Stimulated activated CD4-positive, alpha-beta T cell treated with anti-CD3 and anti-CD28 coated beads, TNF-alpha, amount 100 ng/mL, for 1 hour (primary cell): ENCODE measurements around the gene DMRT3.

Experiments used
- DNase-seq, 3 donors: peaks; one replicate each; pipeline ENCODE4 v3.0.0-alpha.2; 2020; ENCODE audit warnings: low read depth in 3 of 3, low spot score in 1 of 3

Gene DMRT3

GRCh38 chr9:970151-970996 is 6.1 kb upstream of the DMRT3 start:
- no peak for DNase-seq

GRCh38 chr9:971901-972500 is 4.5 kb upstream of the DMRT3 start:
- DNase-seq, result no peak

DNA sequence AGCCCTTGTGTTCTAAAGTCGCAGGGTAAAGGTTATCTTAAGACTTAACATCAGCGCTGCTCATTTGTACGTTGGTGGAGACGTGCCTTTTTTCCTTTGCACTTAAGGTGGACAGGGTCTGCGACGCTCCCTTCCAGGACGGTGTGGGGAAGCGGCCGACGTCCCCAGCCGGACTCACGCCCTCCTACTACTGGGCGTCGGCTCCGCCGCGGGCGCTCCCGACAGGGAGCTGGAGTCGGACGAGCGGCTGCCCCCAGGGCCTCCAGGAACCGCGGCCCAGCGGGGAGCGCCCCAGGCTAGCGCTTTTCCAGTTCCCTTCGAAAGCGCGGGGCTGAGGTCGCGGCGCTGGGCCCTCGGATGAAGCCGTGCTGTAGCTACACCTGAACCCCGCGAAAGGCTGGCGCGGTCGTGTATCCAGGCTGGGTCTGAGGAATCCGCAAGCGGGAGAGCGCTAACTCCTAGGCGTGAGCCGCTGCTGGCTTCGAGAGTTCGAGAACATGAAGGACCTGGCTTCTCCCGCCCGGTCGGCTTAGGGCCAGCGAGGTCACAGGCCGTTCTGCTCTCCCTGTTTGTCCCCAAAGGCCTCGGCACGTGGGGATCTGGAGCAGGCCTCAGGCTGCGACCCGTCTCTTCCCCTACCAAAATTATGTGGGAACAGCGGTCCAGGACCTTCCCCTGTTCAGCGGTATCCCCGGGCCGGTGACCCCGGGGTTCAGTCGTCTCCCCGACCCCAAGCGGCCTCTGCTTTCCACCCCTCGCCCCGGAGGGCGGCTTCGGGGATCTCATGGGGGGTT is 3.8 kb upstream of the DMRT3 start:
- no peak for DNase-seq

GRCh38 chr9:973295-973834 is 3.1 kb upstream of the DMRT3 start:
- DNase-seq, result no peak

- DNase-seq, result no peak
These were observed 2.1 kb upstream of the DMRT3 start for GRCh38 chr9:974031-974995.

GRCh38 chr9:974996-975739 is 1.3 kb upstream of the DMRT3 start:
- DNase-seq, result no peak

DNA sequence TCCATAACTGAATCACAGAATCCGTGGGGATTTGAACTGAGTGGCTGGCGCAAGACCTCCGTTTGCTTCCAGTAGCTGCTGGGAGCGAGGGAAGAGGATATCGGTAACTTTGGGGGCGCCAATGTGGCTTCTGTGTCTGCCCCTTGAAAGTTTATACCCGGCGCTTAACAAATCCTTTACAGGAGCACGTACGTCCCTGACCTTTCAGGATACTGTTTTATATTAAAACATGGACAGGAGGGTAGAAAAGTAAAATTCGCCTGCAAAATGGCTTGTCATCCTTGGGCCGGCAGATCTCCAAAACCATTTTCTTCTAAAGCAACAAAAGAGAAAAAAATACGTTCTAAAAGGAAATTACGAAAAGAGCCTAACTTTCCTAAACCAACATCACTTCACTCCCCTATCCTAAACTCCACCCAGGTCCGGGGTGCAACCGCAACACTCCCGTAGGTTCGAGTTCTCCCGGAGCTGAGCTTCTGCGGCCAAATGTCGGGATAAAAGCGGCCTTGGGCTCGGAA is 656 bp upstream of the DMRT3 start:
- no peak for DNase-seq

DNA sequence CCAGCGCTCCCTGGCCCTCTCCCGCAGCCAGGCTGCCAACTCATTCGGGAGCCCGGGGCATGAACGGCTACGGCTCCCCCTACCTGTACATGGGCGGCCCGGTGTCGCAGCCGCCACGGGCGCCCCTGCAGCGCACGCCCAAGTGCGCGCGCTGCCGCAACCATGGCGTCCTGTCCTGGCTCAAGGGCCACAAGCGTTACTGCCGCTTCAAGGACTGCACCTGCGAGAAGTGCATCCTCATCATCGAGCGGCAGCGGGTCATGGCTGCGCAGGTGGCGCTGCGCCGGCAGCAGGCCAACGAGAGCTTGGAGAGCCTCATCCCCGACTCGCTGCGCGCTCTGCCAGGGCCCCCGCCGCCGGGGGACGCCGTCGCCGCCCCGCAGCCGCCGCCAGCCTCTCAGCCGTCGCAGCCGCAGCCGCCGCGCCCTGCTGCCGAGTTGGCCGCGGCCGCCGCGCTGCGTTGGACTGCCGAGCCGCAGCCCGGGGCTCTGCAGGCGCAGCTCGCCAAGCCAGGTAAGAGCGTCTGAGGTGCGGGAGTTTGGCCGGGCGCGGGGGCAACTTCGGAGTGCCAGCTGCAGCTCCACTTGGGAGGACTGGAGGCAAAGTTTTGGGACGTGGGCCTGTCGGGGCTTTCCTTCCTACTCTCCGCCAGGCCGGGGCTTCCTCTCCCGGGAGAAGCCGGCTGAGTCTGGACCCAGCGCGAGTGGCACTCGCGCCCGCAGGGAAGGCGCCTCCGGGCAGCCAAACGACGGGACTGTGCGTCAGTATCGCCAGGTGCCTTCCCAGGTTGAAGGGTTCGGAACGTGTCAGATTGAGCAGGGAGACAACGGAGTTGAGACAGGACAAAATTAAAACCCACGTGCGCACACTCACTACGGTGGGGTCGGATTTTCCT is 735 bp downstream of the DMRT3 start:
- no peak for DNase-seq

DNA sequence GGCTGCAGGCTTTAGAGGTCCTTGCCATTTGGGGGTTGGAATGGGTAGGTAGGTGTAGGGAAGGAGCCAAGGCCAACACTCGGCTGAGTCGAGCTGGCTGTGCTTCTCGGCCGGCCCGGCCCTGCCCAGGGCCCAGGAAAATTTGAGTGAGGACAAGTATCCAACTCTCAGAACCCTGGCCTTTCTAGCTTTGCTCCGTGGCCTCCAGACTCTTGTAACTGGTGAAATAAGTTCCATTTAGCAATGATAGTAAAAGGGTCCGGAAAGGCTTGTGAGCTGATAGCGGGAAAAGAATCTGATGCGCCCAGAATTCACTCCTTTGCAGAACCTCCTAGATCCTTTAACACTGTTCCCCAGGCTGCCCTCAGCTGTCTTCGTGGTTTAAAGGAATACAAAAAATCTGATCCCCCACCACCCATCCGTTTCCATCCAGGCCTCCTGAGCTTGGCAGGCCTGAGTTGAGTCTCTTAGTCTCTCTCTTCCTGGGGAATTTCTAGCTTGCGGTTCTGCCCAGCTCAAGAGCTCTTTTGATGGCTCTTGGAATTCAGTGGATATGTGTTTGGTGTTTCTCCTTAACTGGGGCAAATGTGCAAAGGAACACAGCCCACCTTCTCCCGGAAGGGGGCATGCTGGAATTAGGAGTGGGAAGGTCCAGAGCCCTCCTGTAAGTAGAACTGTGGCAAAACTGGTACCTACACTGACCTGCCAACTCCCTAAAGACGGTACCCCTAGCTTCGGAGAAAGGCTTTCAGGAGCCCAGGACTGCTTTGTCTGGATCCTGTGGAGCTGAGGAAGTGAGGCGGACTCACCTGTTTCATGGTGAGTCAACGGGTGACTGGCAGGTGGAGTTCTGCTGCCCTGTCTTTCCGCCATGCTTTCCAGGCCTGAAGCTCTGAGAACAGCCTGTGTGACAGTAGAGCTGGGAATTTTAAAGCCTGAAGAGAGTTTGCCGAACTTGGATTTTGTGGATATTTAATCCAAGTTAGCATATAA is 1.7 kb downstream of the DMRT3 start:
- no peak for DNase-seq

GRCh38 chr9:979983-980382 is 3.5 kb downstream of the DMRT3 start:
- DNase-seq, result no peak

DNA sequence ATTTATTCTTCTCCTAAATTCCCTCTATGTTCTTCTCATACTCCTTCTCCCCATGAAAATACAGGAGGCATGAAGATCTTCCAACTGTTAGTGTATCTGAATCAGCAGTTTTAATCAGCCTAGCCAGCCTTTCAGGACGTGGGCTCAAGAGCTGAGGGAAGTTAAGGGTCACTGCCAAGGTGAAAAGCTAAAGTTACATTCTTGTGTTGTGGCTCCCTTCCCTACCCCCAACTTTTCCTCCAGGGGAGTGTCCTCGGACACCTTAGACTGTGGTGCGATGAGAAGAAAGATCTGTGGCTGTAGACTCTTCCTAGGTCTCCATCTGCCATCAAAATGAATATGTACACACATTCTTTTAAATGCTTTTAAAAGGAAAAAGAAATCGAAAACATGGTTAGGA is 4.2 kb downstream of the DMRT3 start:
- no peak for DNase-seq

DNA sequence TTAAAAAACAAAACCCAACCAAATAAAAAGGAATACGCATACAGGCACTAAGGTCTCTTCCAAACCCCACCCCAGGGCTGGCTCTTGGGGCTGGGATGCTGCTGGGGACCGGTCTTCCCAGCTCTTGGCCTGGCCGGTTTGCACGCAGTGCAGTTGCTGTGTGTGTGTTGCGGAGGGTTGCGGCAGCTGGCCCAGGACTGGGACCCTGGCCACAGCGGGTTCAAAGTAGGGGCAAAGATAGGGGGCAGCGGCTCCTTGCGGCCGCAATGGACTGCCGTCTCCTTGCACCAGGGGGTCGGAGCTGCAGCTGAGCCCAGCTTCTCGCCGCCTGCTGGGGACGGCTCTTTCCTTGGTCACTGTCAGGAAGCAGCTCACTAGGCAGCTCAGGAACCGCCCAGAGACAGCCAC is 5.0 kb downstream of the DMRT3 start:
- no peak for DNase-seq

DNA sequence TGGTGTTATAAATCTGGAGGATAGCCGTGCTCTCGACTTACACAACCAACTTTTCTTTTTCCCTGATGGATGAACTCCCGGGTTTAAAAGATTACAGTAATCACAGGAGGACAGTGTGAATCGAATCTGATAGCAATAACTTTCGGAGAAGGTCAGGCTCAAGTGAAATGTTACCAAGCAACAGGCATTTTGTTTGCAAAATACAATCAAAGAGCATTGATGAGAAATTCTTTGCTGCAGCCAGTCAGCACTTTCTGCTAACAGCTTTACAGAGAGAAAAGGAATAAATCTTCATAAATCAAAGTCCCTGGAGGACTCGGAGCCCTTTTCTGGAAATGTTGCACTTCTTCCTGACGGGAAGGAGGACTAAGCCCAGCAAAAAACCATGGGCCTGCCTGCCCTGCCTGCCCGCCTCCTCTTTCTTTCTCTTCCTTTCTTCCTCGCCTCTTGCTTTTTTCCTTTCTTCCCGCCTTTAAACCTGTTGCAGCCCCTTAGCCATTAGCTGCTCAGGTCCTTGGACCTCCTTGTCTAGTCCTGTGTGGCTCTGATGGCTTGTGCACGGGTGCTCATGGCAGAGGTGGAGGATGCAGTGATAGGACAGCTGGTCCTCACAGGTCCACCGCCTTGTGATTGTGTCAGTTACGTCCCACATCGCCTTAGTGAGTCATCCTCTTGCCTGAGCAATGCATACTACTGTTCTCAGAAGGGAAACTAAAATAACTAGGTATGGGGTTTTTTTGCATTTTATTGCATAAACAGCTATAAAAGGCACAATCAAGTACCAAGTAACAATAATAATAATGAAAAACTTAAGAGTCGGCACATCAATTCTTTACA is 6.2 kb downstream of the DMRT3 start:
- DNase-seq, result no peak

- DNase-seq, result no peak
These were observed 17.6 kb downstream of the DMRT3 start for GRCh38 chr9:994005-994404.

- DNase-seq, result no peak
These were observed 18.7 kb downstream of the DMRT3 start for GRCh38 chr9:995192-995591.

- no peak for DNase-seq
These were observed 19.3 kb downstream of the DMRT3 start for GRCh38 chr9:995781-996180.
